ENCODE results near the gene PCDHGB4. TPM values are rescaled to one million over a fixed set of nuclear protein-coding genes. Genes with fewer than 3 reads are reported as not detected.
A peak's percentile ranks its signal among the peaks of the same experiment; 100 is the strongest.
"Not testable (repeated sequence)": the region's sequence is repeated elsewhere in the genome, so short reads cannot be mapped to it uniquely, and the experiment has no call there.

PCDHGB4 gene
- total RNA-seq (2014; rRNA removed; shearing (Covaris generic); ENCODE audit: low replicate concordance) = 0.17 and 0.26 TPM in 2 replicates

DNA sequence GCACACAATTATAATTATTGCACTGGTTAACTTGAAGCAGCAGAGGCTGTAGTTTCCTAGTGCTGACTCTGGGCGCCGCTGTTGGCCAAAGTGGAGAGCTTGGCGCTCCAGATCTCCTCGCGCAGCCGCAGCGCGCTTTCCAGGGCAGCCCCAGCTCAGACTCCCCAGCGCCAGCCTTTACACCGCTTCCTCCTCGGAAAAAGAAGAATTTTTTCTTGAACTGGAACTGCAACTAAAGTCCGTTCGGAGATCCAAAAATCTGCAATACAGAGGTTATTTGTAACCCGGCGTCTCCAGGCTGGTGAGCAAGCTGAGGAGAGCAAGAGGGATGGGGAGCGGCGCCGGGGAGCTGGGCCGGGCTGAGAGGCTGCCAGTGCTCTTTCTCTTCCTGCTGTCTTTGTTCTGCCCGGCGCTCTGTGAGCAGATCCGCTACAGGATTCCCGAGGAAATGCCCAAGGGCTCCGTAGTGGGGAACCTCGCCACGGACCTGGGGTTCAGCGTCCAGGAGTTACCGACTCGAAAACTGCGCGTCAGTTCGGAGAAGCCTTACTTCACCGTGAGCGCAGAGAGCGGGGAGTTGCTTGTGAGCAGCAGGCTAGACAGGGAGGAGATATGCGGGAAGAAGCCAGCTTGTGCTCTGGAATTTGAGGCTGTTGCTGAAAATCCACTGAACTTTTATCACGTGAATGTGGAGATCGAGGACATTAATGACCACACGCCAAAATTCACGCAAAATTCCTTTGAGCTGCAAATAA lies at the start of gene PCDHGB4:
Gene PCDHGB4 (plus strand): TSS at position 142 of the 755 bp plus-strand sequence. CDS start 187 bp downstream, at position 329.
- not testable (repeated sequence) for H3K4me3 ChIP-seq, H3K36me3 ChIP-seq, DNase-seq, H3K27me3 ChIP-seq
- peaks cover 11% of the 10 kb centered on the region for H3K9me3 ChIP-seq

DNA sequence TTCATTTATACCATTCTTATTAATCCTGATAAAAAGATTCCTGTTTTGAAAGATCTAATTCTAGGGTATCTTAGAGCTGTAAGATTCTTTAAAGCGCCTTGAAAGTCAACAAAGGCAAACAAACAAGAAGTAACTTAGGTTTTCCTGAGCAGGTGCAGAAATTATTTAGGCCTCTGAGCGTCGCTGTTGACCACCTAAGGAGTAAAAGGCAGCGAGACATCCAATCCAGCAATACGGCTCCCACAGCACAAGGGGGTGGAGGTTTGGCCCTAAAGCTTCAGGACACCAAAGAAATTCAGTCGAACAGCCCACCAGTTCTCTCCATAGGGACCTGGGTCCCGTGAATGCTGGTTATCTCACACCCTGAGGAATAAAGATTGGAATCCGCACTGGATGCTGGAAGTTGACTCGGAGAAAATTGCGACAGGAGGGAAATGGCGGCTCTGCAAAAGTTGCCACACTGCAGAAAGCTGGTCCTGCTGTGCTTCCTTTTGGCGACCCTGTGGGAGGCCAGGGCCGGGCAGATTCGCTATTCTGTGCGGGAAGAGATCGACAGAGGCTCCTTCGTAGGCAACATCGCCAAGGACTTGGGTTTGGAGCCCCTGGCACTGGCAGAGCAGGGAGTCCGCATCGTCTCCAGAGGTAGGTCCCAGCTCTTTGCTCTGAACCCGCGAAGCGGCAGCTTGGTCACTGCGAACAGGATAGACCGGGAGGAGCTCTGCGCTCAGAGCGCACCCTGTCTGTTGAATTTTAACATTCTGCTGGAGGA lies 48.8 kb upstream of the PCDHGB4 start, which contains the start of gene PCDHGA2:
Gene PCDHGA2 (plus strand): TSS at position 223 of the 769 bp plus-strand sequence.
- no peaks in the 10 kb centered on the region; the same call in none of the 2 replicates for H3K9me3 ChIP-seq
- no peak within 1 kb of the TSS for H3K4me3 ChIP-seq
- no peaks in the 10 kb centered on the region for H3K27me3 ChIP-seq
- no peak for DNase-seq
- no peaks in the 10 kb centered on the region for H3K36me3 ChIP-seq

DNA sequence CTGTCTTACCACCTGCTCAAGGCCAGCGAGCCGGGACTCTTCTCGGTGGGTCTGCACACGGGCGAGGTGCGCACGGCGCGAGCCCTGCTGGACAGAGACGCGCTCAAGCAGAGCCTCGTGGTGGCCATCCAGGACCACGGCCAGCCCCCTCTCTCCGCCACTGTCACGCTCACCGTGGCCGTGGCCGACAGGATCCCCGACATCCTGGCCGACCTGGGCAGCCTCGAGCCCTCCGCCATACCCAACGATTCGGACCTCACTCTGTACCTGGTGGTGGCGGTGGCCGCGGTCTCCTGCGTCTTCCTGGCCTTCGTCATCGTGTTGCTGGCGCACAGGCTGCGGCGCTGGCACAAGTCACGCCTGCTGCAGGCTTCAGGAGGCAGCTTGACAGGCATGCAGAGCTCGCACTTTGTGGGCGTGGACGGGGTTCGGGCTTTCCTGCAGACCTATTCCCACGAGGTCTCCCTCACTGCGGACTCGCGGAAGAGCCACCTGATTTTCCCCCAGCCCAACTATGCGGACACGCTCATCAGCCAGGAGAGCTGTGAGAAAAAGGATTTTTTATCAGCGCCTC lies 46.6 kb upstream of the PCDHGB4 start:
- H3K4me3 ChIP-seq, H3K27me3 ChIP-seq, DNase-seq, H3K9me3 ChIP-seq, H3K36me3 ChIP-seq: not testable (repeated sequence)

DNA sequence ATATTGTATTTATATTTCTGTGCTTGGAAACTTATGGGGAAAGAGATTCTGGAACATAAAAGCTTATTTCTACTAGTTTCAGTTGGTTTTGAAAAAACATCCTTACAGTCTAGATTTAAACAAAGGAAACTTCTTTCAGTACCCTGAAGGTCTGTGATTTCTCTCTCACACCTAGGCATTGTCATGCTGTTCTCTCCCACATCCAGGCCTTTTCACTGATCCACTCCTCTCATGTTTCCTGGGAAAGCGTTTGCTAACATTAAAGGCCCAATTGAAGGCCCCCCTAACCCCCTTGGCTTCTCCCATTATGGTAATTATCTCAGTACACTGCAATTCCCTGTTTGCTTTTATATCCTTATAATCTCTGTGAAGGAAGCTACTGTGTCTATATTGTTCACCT lies 44.7 kb upstream of the PCDHGB4 start:
- no peak for DNase-seq
- Histone ChIP-seq H3K4me3 (no peak overlapping the region), H3K27me3 (no peaks in the 10 kb centered on the region), H3K9me3 (peaks cover 2% of the 10 kb centered on the region), H3K36me3 (no peaks in the 10 kb centered on the region)

GRCh38 chr5:141343242-141343952 lies 44.1 kb upstream of the PCDHGB4 start, which contains the start of gene PCDHGA3:
Gene PCDHGA3, plus strand, starts transcription at chr5:141343829. Its CDS starts 205 bp downstream, at chr5:141344034.
- Histone ChIP-seq H3K27me3 (no peaks in the 10 kb centered on the region; the same call in 1 of the 2 replicates), H3K9me3 (peaks cover 2% of the 10 kb centered on the region), H3K4me3 (no peak within 1 kb of the TSS), H3K36me3 (no peaks in the 10 kb centered on the region)
- no peak for DNase-seq

DNA sequence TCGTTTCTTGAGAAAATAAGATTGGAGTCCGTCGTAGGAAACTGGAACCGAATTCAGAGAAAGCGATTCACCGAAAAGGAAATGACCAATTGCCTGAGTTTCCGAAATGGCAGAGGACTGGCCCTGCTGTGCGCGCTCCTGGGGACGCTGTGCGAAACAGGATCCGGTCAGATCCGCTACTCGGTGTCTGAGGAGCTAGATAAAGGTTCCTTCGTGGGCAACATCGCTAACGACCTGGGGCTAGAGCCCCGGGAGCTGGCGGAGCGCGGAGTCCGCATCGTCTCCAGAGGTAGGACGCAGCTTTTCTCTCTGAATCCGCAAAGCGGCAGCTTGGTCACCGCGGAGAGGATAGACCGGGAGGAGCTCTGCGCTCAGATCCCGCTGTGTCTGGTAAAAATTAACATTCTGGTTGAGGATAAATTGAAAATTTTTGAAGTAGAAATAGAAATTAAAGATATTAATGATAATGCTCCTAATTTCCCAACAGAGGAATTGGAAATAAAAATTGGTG lies 43.5 kb upstream of the PCDHGB4 start:
- H3K9me3 ChIP-seq = peaks cover 2% of the 10 kb centered on the region
- no peaks in the 10 kb centered on the region; the same call in 1 of the 2 replicates for H3K27me3 ChIP-seq
- no peaks in the 10 kb centered on the region for H3K36me3 ChIP-seq
- no peak overlapping the region for H3K4me3 ChIP-seq
- DNase-seq = no peak

DNA sequence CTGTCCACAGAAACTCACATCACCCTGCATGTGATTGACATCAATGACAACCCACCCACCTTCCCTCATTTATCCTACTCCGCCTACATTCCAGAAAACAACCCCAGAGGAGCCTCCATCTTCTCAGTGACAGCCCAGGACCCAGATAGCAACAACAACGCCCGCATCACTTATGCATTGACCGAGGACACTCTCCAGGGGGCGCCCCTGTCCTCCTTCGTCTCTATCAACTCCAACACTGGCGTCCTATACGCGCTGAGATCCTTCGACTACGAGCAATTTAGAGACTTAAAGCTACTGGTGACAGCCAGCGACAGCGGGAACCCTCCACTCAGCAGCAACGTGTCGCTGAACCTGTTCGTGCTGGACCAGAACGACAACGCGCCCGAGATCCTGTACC lies 42.2 kb upstream of the PCDHGB4 start:
- H3K4me3 ChIP-seq = no peak overlapping the region
- peaks cover 2% of the 10 kb centered on the region for H3K9me3 ChIP-seq
- H3K27me3 ChIP-seq = no peaks in the 10 kb centered on the region; the same call in 1 of the 2 replicates
- no peak for DNase-seq
- no peaks in the 10 kb centered on the region for H3K36me3 ChIP-seq

DNA sequence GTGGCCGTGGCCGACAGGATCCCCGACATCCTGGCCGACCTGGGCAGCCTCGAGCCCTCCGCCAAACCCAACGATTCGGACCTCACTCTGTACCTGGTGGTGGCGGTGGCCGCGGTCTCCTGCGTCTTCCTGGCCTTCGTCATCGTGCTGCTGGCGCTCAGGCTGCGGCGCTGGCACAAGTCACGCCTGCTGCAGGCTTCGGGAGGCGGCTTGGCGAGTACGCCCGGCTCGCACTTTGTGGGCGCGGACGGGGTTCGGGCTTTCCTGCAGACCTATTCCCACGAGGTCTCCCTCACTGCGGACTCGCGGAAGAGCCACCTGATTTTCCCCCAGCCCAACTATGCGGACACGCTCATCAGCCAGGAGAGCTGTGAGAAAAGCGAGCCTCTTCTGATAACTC lies 41.5 kb upstream of the PCDHGB4 start:
- H3K9me3 ChIP-seq, H3K4me3 ChIP-seq, DNase-seq, H3K36me3 ChIP-seq, H3K27me3 ChIP-seq: not testable (repeated sequence)

- H3K27me3 ChIP-seq = no peaks in the 10 kb centered on the region; the same call in 1 of the 2 replicates
- H3K36me3 ChIP-seq = no peaks in the 10 kb centered on the region
- peak; percentile 78 for DNase-seq
- H3K9me3 ChIP-seq = peaks cover 4% of the 10 kb centered on the region; the same call in 1 of the 2 replicates
- peak within 1 kb of the TSS; percentile 50 for H3K4me3 ChIP-seq
Observed at GRCh38 chr5:141349917-141350619, 37.4 kb upstream of the PCDHGB4 start, which contains the start of gene PCDHGB1. Gene PCDHGB1, plus strand, starts transcription at chr5:141350099. Its CDS starts 162 bp downstream, at chr5:141350261.

DNA sequence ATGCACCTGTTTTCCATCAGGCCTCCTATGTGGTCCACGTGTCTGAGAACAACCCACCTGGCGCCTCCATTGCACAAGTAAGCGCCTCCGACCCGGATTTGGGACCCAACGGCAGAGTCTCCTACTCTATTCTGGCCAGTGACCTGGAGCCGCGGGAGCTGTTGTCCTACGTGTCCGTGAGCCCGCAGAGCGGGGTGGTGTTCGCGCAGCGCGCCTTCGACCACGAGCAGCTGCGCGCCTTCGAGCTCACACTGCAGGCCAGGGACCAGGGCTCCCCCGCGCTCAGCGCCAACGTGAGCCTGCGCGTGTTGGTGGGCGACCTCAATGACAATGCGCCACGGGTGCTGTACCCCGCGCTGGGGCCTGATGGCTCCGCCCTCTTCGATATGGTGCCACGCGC lies 35.9 kb upstream of the PCDHGB4 start:
- no peaks in the 10 kb centered on the region for H3K36me3 ChIP-seq
- peaks cover 5% of the 10 kb centered on the region; the same call in 1 of the 2 replicates for H3K9me3 ChIP-seq
- no peaks in the 10 kb centered on the region; the same call in 1 of the 2 replicates for H3K27me3 ChIP-seq
- H3K4me3 ChIP-seq = no peak overlapping the region
- DNase-seq = no peak

DNA sequence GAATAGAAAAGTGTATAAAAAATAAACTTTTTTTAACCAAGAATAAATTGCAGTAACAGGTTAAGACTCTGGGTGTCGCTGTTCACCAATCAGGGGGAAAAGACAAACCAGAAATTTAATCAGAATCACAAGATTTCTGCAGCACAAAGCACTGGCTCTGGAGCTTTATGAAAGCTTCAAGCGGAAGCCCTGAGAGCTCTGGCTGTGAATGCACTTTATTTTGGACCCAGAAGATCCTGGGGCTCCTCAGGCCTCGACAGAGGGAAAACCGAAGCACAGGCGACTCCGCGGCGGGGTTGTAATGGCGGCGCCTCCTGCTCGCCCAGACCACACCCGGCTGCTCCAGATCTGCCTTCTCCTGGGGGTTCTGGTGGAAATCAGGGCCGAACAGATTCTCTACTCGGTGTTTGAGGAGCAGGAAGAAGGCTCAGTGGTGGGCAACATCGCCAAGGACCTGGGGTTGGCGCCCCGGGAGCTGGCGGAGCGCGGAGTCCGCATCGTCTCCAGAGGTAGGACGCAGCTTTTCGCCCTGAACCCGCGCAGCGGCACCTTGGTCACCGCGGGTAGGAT lies 32.5 kb upstream of the PCDHGB4 start, which contains the start of gene PCDHGA4:
Gene PCDHGA4 (plus strand): TSS at position 122 of the 570 bp plus-strand sequence. CDS start 87 bp downstream, at position 209.
- no peaks in the 10 kb centered on the region for H3K27me3 ChIP-seq
- DNase-seq = no peak

GRCh38 chr5:141355641-141356040 lies 31.9 kb upstream of the PCDHGB4 start:
- Histone ChIP-seq H3K27me3 (no peaks in the 10 kb centered on the region), H3K36me3 (no peaks in the 10 kb centered on the region), H3K9me3 (peaks cover 8% of the 10 kb centered on the region), H3K4me3 (no peak overlapping the region)
- DNase-seq = no peak

More for the DNA sequence above, 32.5 kb upstream of the PCDHGB4 start, which contains the start of gene PCDHGA4:
- H3K9me3 ChIP-seq = peaks cover 5% of the 10 kb centered on the region; the same call in 1 of the 2 replicates
- H3K36me3 ChIP-seq = no peaks in the 10 kb centered on the region
- H3K4me3 ChIP-seq = no peak within 1 kb of the TSS

GRCh38 chr5:141356133-141356532 lies 31.4 kb upstream of the PCDHGB4 start:
- Histone ChIP-seq H3K36me3 (no peaks in the 10 kb centered on the region), H3K9me3 (peaks cover 10% of the 10 kb centered on the region), H3K4me3 (no peak overlapping the region), H3K27me3 (no peaks in the 10 kb centered on the region)
- no peak for DNase-seq

DNA sequence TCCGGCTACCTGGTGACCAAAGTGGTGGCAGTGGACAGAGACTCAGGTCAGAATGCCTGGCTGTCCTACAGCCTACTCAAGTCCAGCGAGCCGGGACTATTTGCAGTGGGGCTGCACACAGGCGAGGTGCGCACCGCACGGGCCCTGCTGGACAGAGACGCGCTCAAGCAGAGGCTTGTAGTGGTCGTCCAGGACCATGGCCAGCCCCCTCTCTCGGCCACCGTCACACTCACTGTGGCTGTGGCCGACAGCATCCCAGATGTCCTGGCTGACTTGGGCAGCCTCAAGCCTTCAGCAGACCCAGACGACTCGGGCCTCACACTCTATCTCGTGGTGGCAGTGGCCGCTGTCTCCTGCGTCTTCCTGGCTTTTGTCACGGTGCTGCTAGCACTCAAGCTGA lies 30.5 kb upstream of the PCDHGB4 start:
- DNase-seq = no peak
- Histone ChIP-seq H3K27me3 (no peaks in the 10 kb centered on the region), H3K9me3 (peaks cover 10% of the 10 kb centered on the region), H3K36me3 (no peaks in the 10 kb centered on the region), H3K4me3 (no peak overlapping the region)

DNA sequence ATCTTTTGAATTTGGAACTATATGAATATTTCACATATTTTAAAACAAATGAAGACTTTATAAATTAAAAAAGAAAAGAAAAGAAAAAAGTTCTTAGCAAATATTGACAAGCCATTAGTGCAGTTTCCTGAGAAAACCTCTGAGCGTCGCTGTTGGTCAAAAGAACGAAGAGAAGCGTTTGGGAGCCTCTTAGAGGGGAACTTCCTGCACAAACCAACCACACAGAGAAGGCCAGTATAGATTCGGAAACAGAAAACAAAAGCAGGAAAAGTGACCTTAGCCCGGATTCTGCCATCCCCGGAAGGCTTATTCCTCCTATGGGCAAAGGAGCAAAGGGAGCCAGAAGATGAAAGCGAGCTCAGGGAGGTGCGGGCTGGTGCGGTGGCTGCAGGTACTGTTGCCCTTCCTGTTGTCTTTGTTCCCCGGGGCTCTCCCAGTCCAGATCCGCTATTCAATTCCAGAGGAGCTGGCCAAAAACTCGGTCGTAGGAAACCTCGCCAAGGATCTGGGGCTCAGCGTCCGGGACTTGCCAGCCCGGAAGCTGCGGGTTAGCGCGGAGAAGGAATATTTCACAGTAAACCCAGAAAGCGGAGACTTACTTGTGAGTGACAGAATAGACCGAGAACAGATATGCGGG lies 27.6 kb upstream of the PCDHGB4 start, which contains the start of gene PCDHGB2:
Gene PCDHGB2 (plus strand): TSS at position 205 of the 637 bp plus-strand sequence. CDS start 142 bp downstream, at position 347.
- DNase-seq = peak; percentile 49

More for the DNA sequence above, 27.6 kb upstream of the PCDHGB4 start, which contains the start of gene PCDHGB2:
- Histone ChIP-seq H3K36me3 (no peaks in the 10 kb centered on the region), H3K27me3 (no peaks in the 10 kb centered on the region), H3K4me3 (peak within 1 kb of the TSS; percentile 42), H3K9me3 (peaks cover 16% of the 10 kb centered on the region)

Measured in MG63 (cell line).